ENCODE data around the gene DRC1.

The DRC1 gene

GRCh38 chr2:26442707-26443106 lies 41.0 kb downstream of the DRC1 start:
- DNase-seq (ENCODE audit: low read depth in 1 of 2, low spot score in 1 of 2): no peak

- DNase-seq (ENCODE audit: low read depth in 1 of 2, low spot score in 1 of 2): no peak
Observed at GRCh38 chr2:26444236-26444635, 42.5 kb downstream of the DRC1 start.

GRCh38 chr2:26448651-26449050 lies 46.9 kb downstream of the DRC1 start:
- no peak for DNase-seq (ENCODE audit: low read depth in 1 of 2, low spot score in 1 of 2)

DNA sequence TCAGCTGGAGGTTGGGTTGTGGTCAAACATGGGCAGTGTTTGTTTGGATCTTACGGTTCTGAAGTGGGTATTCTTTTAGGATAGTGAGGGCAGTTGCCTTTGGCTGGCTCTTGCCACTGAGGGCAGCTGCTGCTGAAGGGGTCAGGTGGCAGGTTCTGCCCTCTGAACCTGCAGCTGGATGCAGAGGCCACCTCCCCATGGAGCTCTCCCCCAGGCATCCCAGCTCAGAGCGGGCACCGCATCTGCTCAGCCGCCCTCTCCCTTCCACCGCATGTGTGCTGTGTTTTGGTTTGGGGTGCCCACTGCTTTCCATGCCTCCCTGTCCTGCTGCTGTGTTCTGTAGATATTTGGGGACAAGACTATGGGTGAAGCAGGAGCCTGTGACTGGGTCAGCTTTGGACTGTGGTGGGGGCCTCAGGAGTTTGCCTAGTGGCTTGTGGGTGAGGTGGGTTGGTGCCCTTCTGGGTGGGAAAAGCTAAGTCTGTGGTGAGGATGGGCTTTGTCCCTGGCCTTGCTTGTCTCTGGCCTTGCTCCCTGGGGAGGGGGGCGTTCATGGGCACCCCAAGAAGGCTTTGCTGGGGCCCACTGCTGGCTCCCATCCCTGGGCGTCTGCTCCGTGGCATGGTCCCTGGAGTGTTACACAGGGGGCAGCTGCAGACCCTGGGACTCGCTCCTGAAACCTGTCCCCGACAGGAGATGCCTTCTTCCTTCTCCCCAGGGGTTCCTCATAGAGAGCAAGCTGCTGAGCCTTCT lies 47.7 kb downstream of the DRC1 start:
- DNase-seq (ENCODE audit: low read depth in 1 of 2, low spot score in 1 of 2): no peak

DNA sequence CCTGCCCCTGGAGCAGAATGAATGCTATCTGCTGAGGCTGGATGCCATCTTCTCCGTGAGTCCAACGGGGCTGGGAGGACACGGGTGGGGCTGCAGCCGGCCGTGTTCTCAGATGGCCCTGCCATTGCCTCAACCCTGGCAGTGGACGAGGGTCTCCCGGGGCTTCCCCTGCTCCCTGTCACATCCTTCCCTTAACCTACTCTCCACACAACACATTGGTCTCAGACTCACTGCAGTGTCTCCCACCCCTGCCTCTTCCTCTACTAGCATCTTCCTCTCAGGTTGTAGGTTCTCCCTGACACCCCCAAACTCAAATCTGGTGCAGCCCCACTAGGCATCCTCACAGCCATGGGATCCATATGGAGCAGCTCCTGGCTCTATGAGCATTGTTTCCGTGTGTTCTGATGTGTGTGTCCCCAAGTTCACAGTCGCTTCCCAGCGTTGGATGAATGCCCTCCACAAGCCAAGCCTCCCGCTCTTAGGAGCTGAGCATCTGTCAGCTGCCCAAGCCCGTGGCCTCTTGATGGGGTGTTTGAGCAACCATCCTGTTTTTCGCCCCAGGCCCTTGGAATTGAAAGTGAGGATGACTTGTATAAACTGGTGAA lies 48.4 kb downstream of the DRC1 start:
- DNase-seq (ENCODE audit: low read depth in 1 of 2, low spot score in 1 of 2): no peak

- no peak for DNase-seq (ENCODE audit: low read depth in 1 of 2, low spot score in 1 of 2)
Observed at GRCh38 chr2:26451700-26452099, 50.0 kb downstream of the DRC1 start.

DNA sequence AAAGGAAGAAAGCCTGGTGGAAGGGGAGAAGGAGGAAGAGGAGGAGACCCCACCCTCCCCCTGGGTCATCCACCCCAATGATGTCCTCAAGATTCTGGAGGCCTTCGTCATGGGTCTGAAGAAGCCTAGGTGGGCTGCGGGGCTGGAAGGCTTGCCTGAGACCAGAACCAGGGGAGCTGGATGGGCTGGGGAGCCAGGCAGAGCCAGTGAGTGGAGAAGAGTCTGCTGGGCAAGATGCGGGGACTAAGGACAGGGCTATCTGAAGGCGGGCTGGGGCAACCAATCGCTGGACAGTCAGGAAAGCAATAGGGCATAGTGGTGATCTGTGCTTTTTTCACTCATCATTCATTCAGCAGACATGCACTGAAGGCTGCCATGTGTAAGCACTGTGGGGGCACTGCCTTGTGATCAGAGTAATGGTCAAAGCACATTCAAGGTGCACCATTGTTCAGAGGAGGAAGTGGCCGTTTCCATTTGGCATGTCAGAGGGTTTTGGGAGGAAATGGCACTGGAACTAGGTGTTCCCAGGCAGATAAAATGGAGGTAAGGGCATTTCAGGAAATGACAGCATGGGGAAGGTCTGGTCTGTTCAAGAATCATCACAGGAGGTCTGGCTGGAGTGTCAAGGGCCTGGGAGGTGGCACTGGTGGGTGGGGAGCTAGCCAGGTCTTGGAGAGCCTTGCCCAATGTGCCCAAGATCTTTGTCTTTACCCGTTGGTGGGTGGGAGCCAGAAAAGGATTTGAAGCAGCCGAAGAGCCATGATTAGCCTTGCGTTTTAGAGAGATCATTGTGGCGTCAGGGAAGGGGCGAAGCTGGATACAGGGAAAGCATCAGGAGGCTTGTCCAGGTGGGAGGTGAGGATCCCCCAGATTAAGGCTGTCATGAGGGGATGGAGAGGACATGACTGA lies 52.0 kb downstream of the DRC1 start:
- no peak for DNase-seq (ENCODE audit: low read depth in 1 of 2, low spot score in 1 of 2)

- no peak for DNase-seq (ENCODE audit: low read depth in 1 of 2, low spot score in 1 of 2)
Observed at GRCh38 chr2:26454561-26455001, 52.9 kb downstream of the DRC1 start.

- no peak for DNase-seq (ENCODE audit: low read depth in 1 of 2, low spot score in 1 of 2)
Observed at GRCh38 chr2:26455037-26455669, 53.4 kb downstream of the DRC1 start.

GRCh38 chr2:26455670-26456439 lies 54.1 kb downstream of the DRC1 start:
- DNase-seq (ENCODE audit: low read depth in 1 of 2, low spot score in 1 of 2): no peak

GRCh38 chr2:26456440-26457250 lies 54.9 kb downstream of the DRC1 start:
- no peak for DNase-seq (ENCODE audit: low read depth in 1 of 2, low spot score in 1 of 2)

GRCh38 chr2:26457251-26457666 lies 55.5 kb downstream of the DRC1 start:
- no peak for DNase-seq (ENCODE audit: low read depth in 1 of 2, low spot score in 1 of 2)

- no peak for DNase-seq (ENCODE audit: low read depth in 1 of 2, low spot score in 1 of 2)
Observed at GRCh38 chr2:26457695-26458364, 56.1 kb downstream of the DRC1 start.

- no peak for DNase-seq (ENCODE audit: low read depth in 1 of 2, low spot score in 1 of 2)
Observed at GRCh38 chr2:26458365-26459042, 56.8 kb downstream of the DRC1 start.

- no peak for DNase-seq (ENCODE audit: low read depth in 1 of 2, low spot score in 1 of 2)
Observed at GRCh38 chr2:26459991-26460612, 58.4 kb downstream of the DRC1 start.

DNA sequence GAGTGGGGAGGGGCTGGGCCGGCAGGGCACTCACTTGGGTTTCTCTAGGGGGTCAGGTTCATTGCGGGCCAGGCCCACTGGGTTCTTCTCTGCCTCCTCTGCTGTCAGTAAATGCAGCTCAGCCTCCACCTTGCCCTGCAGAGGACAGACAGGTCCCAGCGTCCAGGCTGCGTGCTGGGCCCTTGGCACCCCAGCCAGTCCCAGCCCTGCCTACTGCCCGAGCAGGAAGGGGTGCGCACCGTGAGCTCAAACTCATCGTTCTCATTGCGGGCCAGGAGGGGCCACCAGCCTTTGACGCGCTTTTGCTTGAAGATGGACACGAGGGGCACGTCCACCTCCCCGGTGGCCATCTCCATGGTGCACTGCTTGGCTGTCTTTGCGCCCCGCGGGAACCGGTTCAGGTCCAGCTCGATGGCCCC lies 58.9 kb downstream of the DRC1 start:
- DNase-seq (ENCODE audit: low read depth in 1 of 2, low spot score in 1 of 2): no peak

DNA sequence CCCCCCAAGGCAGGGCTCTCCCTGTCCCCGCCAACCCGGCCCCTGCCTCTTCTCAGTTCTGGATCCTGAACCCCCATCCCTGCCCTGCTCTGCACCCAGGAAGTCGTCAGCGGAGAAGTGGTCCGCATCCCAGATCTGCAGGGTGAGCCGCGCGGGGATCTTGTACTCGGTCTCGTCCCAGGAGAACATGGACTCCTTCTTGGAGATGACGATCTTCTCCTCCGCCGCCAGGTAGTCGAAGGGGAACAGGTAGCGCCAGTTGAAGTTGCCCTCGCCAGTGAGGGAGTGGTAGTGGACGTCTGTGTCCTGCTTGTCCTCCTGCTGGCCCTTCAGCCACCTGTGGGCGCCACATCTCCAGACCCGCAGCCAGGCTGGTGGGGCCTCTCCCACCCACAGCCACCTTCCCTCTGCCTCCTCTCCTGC lies 59.9 kb downstream of the DRC1 start:
- DNase-seq (ENCODE audit: low read depth in 1 of 2, low spot score in 1 of 2): no peak

GRCh38 chr2:26462100-26462499 lies 60.4 kb downstream of the DRC1 start:
- no peak for DNase-seq (ENCODE audit: low read depth in 1 of 2, low spot score in 1 of 2)
